Measurements from ENCODE around the gene CNKSR3. TPM values are rescaled to one million over a fixed set of nuclear protein-coding genes. Genes with fewer than 3 reads are reported as not detected.
A peak's percentile ranks its signal among the peaks of the same experiment; 100 is the strongest.

The CNKSR3 gene
- total RNA-seq, 1 donor from 2014 or later: 8.8 TPM

GRCh38 chr6:154500769-154501577 lies 9.5 kb downstream of the CNKSR3 start:
- H3K9me3 Mint-ChIP-seq: no peaks in the 10 kb centered on the region
- no peaks in the 10 kb centered on the region for H3K36me3 ChIP-seq
- peak; percentile 43 for DNase-seq (ENCODE audit: low spot score)
- H3K4me1 Mint-ChIP-seq: no peaks in the 10 kb centered on the region
- H2AFZ ChIP-seq (replicated peaks): no peak overlapping the region
- H3F3A ChIP-seq (ENCODE audit: low read depth): no peaks in the 10 kb centered on the region
- no peaks in the 10 kb centered on the region for H3K4me1 ChIP-seq
- no peak for TF ChIP-seq EZH2 (IDR thresholded peaks at IDR 0.05)
- peak; percentile 69 for TF ChIP-seq CTCF (IDR thresholded peaks at IDR 0.05)
- H3K79me2 ChIP-seq (ENCODE audit: low read depth): peaks cover 62% of the 10 kb centered on the region
- H3K4me2 ChIP-seq: no peak overlapping the region
- H3K4me3 ChIP-seq: no peak overlapping the region
- no peak overlapping the region for H3K27ac ChIP-seq
- no peak overlapping the region for H3K27ac Mint-ChIP-seq
- no peaks in the 10 kb centered on the region for H3K27me3 Mint-ChIP-seq (ENCODE audit: insufficient read depth, low read depth)
- peaks cover 3% of the 10 kb centered on the region for H4K20me1 ChIP-seq (ENCODE audit: low read depth)
- H3K4me3 Mint-ChIP-seq: no peak overlapping the region
- no peaks in the 10 kb centered on the region for H3K27me3 ChIP-seq
- H3K36me3 Mint-ChIP-seq: peaks cover 10% of the 10 kb centered on the region
- no peak overlapping the region for H3K9ac ChIP-seq
- H3K9me3 ChIP-seq (ENCODE audit: low read depth): no peaks in the 10 kb centered on the region

GRCh38 chr6:154499855-154500589 lies 10.5 kb downstream of the CNKSR3 start:
- Mint-ChIP-seq H3K27me3 (ENCODE audit: insufficient read depth, low read depth) (no peaks in the 10 kb centered on the region), H3K9me3 (no peaks in the 10 kb centered on the region), H3K4me1 (no peaks in the 10 kb centered on the region), H3K4me3 (no peak overlapping the region), H3K27ac (no peak overlapping the region), H3K36me3 (peaks cover 9% of the 10 kb centered on the region)
- H3K79me2 ChIP-seq (ENCODE audit: low read depth): peaks cover 60% of the 10 kb centered on the region
- H3K4me1 ChIP-seq: no peaks in the 10 kb centered on the region
- no peak for TF ChIP-seq EZH2 (IDR thresholded peaks at IDR 0.05)
- no peak for TF ChIP-seq EZH2phosphoT487 (IDR thresholded peaks at IDR 0.05)
- no peak for TF ChIP-seq CTCF (IDR thresholded peaks at IDR 0.05)
- no peak overlapping the region for H2AFZ ChIP-seq (replicated peaks)
- H3K9ac ChIP-seq: no peak overlapping the region
- peaks cover 4% of the 10 kb centered on the region for H4K20me1 ChIP-seq (ENCODE audit: low read depth)
- H3K27me3 ChIP-seq: no peaks in the 10 kb centered on the region
- no peaks in the 10 kb centered on the region for H3F3A ChIP-seq (ENCODE audit: low read depth)
- DNase-seq (ENCODE audit: low spot score): no peak
- no peaks in the 10 kb centered on the region for H3K36me3 ChIP-seq
- H3K4me2 ChIP-seq: no peak overlapping the region
- H3K9me3 ChIP-seq (ENCODE audit: low read depth): no peaks in the 10 kb centered on the region
- no peak overlapping the region for H3K4me3 ChIP-seq
- no peak overlapping the region for H3K27ac ChIP-seq

GRCh38 chr6:154498340-154498934 lies 12.0 kb downstream of the CNKSR3 start:
- Histone ChIP-seq H3K79me2 (ENCODE audit: low read depth) (peaks cover 57% of the 10 kb centered on the region), H3K36me3 (no peaks in the 10 kb centered on the region), H3K27me3 (no peaks in the 10 kb centered on the region), H4K20me1 (ENCODE audit: low read depth) (peaks cover 4% of the 10 kb centered on the region), H3K9ac (no peak overlapping the region), H3K27ac (no peak overlapping the region), H2AFZ (replicated peaks) (no peak overlapping the region), H3K4me2 (no peak overlapping the region), H3K9me3 (ENCODE audit: low read depth) (no peaks in the 10 kb centered on the region), H3K4me1 (no peaks in the 10 kb centered on the region), H3F3A (ENCODE audit: low read depth) (no peaks in the 10 kb centered on the region), H3K4me3 (no peak overlapping the region)
- no peak for DNase-seq (ENCODE audit: low spot score)
- no peaks in the 10 kb centered on the region for H3K27me3 Mint-ChIP-seq (ENCODE audit: insufficient read depth, low read depth)
- H3K4me1 Mint-ChIP-seq: no peaks in the 10 kb centered on the region
- TF ChIP-seq CTCF (IDR thresholded peaks at IDR 0.05) (no peak), EZH2 (IDR thresholded peaks at IDR 0.05) (no peak), EZH2phosphoT487 (IDR thresholded peaks at IDR 0.05) (no peak)
- H3K9me3 Mint-ChIP-seq: no peaks in the 10 kb centered on the region
- H3K27ac Mint-ChIP-seq: no peak overlapping the region
- H3K4me3 Mint-ChIP-seq: no peak overlapping the region
- H3K36me3 Mint-ChIP-seq: peaks cover 5% of the 10 kb centered on the region
